Neutrophil (primary cell): ENCODE data around the gene CASP6.

Source experiments
- H3K27ac ChIP-seq: fragments of 200-600 bp; sonication (generic); 2 replicates; pipeline ENCODE4 v1.5.1; 2016; ENCODE audit warnings: mild to moderate bottlenecking, moderate library complexity
- H3K27me3 ChIP-seq: fragments of 200-600 bp; sonication (generic); 2 replicates; pipeline ENCODE4 v1.6.0; 2016; ENCODE audit warnings: mild to moderate bottlenecking
- H3K36me3 ChIP-seq: fragments of 200-600 bp; sonication (generic); 2 replicates; pipeline ENCODE4 v1.5.1; 2017
- H3K4me1 ChIP-seq, 2 experiments: fragments of 200-600 bp in 1 of 2; sonication (generic) in 1 of 2; 1 replicate in 1 of 2; 2 replicates in 1 of 2; pipeline versions ENCODE4 v1.5.1 to v1.6.1; 2013 to 2016; ENCODE audit warnings: low read depth in 1 of 2, low read length in 1 of 2, mild to moderate bottlenecking in 1 of 2, moderate library complexity in 1 of 2; ENCODE audit not compliant: control insufficient read depth in 1 of 2, insufficient read depth in 1 of 2
- H3K4me3 ChIP-seq, 2 experiments: fragments of 200-600 bp in 1 of 2; sonication (generic) in 1 of 2; 1 replicate in 1 of 2; 2 replicates in 1 of 2; pipeline ENCODE4 v1.5.1; 2013 to 2016; ENCODE audit warnings: low read depth in 1 of 2, low read length in 1 of 2, mild to moderate bottlenecking in 1 of 2, moderate library complexity in 1 of 2
- H3K9me3 ChIP-seq: fragments of 200-600 bp; sonication (generic); 2 replicates; pipeline ENCODE4 v1.5.1; 2016
- TF ChIP-seq, protein P1 (sequence below): fragments of 200-600 bp; sonication (generic); IDR thresholded peaks from 2 replicates; pipeline ENCODE4 v1.5.1; 2016; ENCODE audit warnings: antibody characterized with exemption

Gene CASP6

GRCh38 chr4:109671350-109671749 is 31.9 kb downstream of the CASP6 start:
- no peaks in the 10 kb centered on the region for H3K36me3 ChIP-seq
- TF ChIP-seq, protein P1, sequence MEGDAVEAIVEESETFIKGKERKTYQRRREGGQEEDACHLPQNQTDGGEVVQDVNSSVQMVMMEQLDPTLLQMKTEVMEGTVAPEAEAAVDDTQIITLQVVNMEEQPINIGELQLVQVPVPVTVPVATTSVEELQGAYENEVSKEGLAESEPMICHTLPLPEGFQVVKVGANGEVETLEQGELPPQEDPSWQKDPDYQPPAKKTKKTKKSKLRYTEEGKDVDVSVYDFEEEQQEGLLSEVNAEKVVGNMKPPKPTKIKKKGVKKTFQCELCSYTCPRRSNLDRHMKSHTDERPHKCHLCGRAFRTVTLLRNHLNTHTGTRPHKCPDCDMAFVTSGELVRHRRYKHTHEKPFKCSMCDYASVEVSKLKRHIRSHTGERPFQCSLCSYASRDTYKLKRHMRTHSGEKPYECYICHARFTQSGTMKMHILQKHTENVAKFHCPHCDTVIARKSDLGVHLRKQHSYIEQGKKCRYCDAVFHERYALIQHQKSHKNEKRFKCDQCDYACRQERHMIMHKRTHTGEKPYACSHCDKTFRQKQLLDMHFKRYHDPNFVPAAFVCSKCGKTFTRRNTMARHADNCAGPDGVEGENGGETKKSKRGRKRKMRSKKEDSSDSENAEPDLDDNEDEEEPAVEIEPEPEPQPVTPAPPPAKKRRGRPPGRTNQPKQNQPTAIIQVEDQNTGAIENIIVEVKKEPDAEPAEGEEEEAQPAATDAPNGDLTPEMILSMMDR, result no peak
- H3K4me3 ChIP-seq, result no peak overlapping the region
- H3K27ac ChIP-seq, result no peak overlapping the region
- H3K9me3 ChIP-seq, result no peaks in the 10 kb centered on the region
- H3K4me1 ChIP-seq, result no peaks in the 10 kb centered on the region
- no peaks in the 10 kb centered on the region for H3K27me3 ChIP-seq

GRCh38 chr4:109665783-109666485 is 37.3 kb downstream of the CASP6 start:
- H3K27me3 ChIP-seq, result no peaks in the 10 kb centered on the region
- no peak overlapping the region for H3K27ac ChIP-seq
- H3K36me3 ChIP-seq, result no peaks in the 10 kb centered on the region
- TF ChIP-seq, protein P1, result no peak
- H3K9me3 ChIP-seq, result no peaks in the 10 kb centered on the region
- no peak overlapping the region for H3K4me3 ChIP-seq
- H3K4me1 ChIP-seq, result no peaks in the 10 kb centered on the region

DNA sequence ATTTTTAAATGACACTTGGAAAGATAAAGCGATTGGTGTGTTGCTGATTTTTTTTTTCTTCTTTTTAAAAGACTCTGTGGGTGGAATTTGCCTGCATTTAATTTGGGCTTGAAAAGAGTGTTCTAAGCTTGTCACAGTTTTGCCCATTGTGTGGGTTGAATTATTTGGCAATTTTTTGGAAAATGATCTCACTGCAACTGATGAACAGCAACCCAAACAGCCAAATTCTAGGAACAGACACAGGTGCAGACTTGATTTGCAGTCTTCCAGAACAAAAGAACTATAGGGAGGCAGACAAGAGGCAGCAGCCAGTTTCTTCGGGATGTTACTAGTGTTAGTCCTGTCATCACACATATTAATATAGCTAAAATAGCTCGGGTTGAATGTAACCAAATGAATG is 40.5 kb downstream of the CASP6 start:
- TF ChIP-seq, protein P1, result no peak
- no peak overlapping the region for H3K27ac ChIP-seq
- no peaks in the 10 kb centered on the region for H3K36me3 ChIP-seq
- H3K4me3 ChIP-seq, result no peak overlapping the region
- no peaks in the 10 kb centered on the region for H3K27me3 ChIP-seq
- H3K9me3 ChIP-seq, result no peaks in the 10 kb centered on the region
- H3K4me1 ChIP-seq, result no peaks in the 10 kb centered on the region

DNA sequence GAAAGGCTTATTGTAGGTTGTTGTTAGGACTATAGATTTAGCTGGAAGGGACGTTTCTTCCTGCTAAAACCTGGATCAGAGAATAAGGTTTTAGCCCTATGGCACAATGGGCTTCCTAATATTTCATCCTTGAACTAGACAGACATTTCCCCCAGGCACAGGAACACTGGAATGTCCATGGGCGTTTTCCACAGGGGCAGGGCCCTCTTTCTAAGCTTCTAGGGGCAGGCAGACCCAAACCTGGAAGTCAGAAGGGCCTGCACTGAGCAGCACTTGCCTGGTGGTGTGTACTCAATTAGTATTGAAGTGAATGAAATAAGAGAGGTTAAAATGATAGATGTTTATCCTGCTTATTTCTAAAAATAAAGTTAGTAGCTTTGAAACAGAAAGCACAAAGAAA is 41.1 kb downstream of the CASP6 start:
- Histone ChIP-seq H3K9me3 (no peaks in the 10 kb centered on the region), H3K27me3 (no peaks in the 10 kb centered on the region), H3K36me3 (no peaks in the 10 kb centered on the region), H3K4me1 (no peaks in the 10 kb centered on the region), H3K4me3 (no peak overlapping the region), H3K27ac (no peak overlapping the region)
- TF ChIP-seq, protein P1, result no peak

- Histone ChIP-seq H3K36me3 (no peaks in the 10 kb centered on the region), H3K4me1 (no peaks in the 10 kb centered on the region), H3K9me3 (no peaks in the 10 kb centered on the region), H3K4me3 (no peak overlapping the region), H3K27me3 (no peaks in the 10 kb centered on the region), H3K27ac (no peak overlapping the region)
- TF ChIP-seq, protein P1, result no peak
These were observed 44.3 kb downstream of the CASP6 start for GRCh38 chr4:109658871-109659410.
